ENCODE results near the gene UBALD1. TPM values are rescaled to one million over a fixed set of nuclear protein-coding genes. Genes with fewer than 3 reads are reported as not detected.

UBALD1 gene
- polyA plus RNA-seq, 1 donor = 23.4 TPM

DNA sequence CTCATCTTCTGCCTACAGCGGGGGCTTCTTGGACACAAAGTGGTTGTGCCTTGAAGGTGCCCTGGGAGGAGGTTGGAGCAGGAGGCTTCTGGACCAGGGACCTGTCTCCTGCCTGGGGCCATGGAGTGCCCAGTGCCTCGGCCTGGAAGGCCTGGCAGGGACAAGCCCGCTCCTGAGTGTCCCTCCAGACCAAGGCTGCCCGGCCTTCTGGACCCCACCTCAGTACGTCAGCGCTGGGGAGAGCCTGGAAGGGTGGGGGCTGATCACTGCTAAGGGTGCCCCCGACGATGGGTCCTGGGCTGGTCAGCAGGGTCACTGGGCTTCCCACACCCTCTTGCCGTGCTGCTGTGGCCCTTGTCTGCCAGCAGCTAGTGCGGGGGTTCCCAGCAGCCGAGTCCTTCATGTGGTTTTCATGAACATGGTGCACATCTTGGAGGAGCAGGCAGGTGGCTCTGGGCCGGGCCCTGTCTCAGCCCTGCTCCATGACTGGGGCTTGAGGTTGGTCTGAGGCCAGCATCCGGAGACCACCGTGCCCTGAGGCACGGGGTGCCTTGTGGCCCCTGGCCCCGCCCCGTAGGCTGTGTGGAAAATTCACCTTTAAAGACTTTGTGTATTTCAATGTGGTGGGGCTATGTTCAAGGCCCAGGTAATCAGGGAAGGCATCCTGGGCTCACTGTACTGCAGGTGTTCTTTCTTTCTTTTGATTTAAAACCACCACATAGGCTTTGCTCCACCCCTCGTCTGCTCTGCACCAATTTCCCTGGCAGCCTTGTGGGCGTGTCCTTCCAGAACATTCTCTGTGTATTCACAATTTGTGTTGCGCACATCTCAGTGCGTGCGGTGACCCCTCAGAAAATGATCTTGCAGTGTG, 32.3 kb upstream of the UBALD1 start:
- no peak for DNase-seq (ENCODE audit: low read depth)

DNA sequence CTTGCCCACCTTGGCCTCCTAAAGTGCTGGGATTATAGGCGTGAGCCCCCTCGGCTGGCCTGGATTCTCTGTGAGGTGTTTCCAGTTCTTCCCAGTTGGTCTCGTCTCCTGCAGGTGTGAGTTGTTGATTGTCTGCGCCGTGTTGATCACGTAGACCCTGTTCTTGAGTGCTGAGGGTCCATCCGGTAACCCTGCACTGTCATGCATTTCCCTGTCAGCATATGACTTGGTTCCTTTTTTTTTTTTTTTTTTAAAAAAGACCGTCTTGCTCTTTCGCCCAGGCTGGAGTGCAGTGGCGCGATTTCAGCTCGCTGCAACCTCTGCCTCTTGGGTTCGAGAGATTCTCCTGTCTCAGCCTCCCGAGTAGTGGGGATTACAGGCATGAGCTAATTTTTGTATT, 27.2 kb upstream of the UBALD1 start:
- DNase-seq (ENCODE audit: low read depth) = no peak

GRCh38 chr16:4641306-4641687, 26.6 kb upstream of the UBALD1 start:
- no peak for DNase-seq (ENCODE audit: low read depth)

GRCh38 chr16:4640572-4641305, 26.1 kb upstream of the UBALD1 start:
- DNase-seq (ENCODE audit: low read depth) = no peak

DNA sequence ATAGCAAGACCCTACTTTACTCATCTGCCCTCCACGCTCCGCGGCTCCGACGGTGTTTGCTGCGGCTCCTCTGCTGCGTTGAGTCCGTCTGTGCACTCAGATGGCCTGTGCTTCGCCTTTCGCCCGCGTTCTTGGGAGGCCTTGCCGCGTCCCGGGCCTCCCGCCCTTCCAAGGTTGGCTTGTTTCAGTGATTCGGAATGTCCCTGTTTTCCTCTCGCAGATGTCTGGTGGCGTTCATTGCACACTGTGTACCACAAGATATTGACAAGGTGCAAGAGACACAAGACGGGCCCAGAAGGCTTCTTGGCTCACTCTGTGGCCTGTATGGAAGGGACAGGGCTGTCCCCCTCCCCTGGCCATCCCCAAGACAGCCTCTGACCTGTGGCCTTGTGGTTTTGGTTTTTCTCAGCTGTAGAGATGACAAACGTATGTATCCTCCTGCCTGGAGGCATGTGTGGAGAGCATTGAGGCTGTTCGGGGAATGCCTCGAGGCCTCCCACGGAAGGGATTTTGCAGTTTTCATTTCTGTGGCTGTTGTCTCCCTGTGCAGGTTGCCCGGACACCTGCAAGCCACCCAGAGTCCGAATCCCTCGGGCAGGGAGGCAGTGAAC, 25.3 kb upstream of the UBALD1 start:
- DNase-seq (ENCODE audit: low read depth) = no peak

- DNase-seq (ENCODE audit: low read depth) = no peak
These were observed 22.9 kb upstream of the UBALD1 start for GRCh38 chr16:4637501-4638166.

DNA sequence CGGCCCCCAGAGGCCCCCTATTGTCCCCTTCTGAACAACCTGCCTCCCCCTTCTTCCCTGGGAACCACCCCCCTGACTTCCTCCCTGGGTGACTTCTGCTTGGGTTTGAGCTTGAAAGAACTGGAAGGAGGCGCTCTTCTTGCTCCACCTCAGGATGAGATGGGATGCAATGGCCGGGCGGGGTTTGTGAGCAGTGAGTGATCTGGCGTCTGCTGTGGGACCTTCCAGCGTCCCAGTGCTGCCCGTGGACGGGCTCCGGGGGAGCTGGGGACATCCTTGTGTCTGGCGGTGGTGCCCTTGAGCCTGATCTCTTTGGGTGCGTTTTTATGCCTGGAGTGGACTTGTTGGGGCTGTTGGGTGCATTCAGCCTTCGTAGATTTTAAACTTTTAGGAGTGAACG, 21.5 kb upstream of the UBALD1 start:
- DNase-seq (ENCODE audit: low read depth) = no peak

DNA sequence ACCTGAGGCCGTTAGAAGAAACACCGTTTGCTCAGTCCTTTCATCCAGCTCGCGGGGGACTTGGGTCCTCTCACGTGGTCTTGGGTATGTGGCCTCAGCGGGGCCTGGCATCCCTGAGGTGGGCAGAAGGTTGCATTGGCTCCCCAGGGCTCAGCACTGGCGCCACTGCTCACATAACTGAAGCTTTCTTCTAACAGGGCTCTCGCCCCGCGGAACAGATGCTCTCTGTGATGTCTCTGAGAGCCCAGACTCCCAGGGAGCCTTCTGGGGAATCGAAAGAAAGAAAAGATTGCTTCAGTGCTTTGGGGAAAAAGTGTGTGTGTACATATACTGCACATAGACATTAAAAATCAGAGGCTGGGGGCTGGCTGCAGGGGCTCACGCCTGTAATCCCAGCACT, 20.1 kb upstream of the UBALD1 start:
- DNase-seq (ENCODE audit: low read depth) = no peak

- no peak for DNase-seq (ENCODE audit: low read depth)
These were observed 19.4 kb upstream of the UBALD1 start for GRCh38 chr16:4633910-4634635.

GRCh38 chr16:4631444-4631843, 16.8 kb upstream of the UBALD1 start:
- DNase-seq (ENCODE audit: low read depth) = no peak

GRCh38 chr16:4628283-4628682, 13.6 kb upstream of the UBALD1 start:
- no peak for DNase-seq (ENCODE audit: low read depth)

- DNase-seq (ENCODE audit: low read depth) = no peak
These were observed 11.7 kb upstream of the UBALD1 start for GRCh38 chr16:4626396-4626795.

DNA sequence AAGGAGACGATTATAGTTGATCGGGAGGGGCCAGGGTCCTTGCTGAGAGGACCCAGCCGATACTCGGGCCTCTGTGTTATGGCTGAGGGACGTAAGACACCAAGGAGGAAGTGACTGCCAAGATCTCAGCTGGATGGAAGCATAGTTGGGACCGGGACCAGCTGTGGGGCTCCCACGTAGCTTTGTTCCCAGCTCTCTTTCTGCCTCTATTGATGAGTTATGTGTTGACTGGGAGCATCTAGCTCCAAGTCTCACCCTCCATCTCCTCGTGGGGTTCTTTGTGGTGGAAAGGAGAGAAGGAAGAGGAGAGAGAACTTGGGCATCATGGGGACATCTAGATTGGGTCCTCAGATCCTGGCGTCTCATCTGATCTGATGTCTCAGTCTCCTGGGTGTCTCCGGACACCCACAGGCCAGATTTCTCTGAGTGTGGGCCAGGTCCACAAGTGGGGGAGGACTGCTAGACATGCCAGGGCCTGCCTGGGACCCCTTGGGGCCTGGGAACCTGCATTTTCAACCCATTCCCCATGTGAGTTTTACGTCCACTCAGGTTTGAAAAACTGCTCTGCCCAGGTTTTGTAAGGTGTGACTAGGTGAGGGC, 11.0 kb upstream of the UBALD1 start:
- DNase-seq (ENCODE audit: low read depth) = no peak

GRCh38 chr16:4624827-4625559, 10.3 kb upstream of the UBALD1 start:
- no peak for DNase-seq (ENCODE audit: low read depth)

GRCh38 chr16:4624015-4624826, 9.5 kb upstream of the UBALD1 start, which contains the start of gene MGRN1:
Gene MGRN1, plus strand, starts transcription at chr16:4624826. Its CDS starts 135 bp downstream, at chr16:4624961.
- DNase-seq (ENCODE audit: low read depth) = peak; percentile 98

DNA sequence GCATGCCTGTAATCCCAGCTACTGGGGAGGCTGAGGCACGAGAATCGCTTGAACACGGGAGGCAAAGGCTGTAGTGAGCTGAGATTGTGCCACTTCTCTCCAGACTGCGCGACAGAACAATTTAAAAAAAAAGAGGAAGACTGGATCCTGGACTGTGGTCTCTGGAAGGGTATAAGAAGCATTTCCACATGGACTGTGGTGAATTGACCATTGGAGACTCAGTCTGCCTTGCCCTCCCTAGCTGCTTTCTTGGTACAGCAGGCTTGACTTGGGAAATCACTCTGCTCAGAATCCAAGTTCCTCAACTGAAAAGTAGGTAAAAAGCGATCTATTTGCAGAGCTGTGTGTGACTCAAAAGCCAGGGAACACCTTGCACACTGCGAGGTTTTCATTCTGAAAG, 8.9 kb upstream of the UBALD1 start:
- DNase-seq (ENCODE audit: low read depth) = no peak

GRCh38 chr16:4618645-4619418, 4.1 kb upstream of the UBALD1 start:
- no peak for DNase-seq (ENCODE audit: low read depth)

- DNase-seq (ENCODE audit: low read depth) = no peak
These were observed 3.2 kb upstream of the UBALD1 start for GRCh38 chr16:4617880-4618279.

Measured in forelimb muscle (tissue), 1 donor.